Stimulated activated CD4-positive, alpha-beta T cell treated with anti-CD3 and anti-CD28 coated beads, TNF-alpha, amount 100 ng/mL, for 48 hours (primary cell): Measurements from ENCODE around the gene EML1.
A peak's percentile ranks its signal among the peaks of the same experiment; 100 is the strongest.

Experiments
- DNase-seq, 3 donors: peaks; one replicate each; pipeline ENCODE4 v3.0.0-alpha.2; 2020; ENCODE audit warnings: low read depth in 3 of 3

The EML1 gene

DNA sequence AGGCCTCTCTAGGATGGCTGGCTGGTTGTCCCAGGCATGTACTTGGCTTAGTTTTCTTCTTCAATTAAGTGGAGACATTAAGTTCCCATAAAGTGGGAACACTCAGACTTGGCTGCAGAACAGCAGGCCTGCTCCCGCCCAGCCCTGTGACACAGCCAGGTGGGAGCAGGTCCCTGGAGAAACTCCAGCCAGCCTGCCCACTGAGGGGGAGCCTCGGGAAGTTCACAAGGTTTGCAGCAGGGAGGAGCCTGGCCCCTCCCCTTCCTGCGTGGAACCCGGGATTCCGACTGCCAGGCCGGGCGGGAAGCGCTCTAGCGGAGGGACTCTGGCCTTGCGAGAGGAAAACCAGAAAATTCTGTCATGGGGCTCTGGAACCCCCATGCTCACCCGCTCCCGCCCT is 173.7 kb downstream of the EML1 start:
- no peak for DNase-seq

DNA sequence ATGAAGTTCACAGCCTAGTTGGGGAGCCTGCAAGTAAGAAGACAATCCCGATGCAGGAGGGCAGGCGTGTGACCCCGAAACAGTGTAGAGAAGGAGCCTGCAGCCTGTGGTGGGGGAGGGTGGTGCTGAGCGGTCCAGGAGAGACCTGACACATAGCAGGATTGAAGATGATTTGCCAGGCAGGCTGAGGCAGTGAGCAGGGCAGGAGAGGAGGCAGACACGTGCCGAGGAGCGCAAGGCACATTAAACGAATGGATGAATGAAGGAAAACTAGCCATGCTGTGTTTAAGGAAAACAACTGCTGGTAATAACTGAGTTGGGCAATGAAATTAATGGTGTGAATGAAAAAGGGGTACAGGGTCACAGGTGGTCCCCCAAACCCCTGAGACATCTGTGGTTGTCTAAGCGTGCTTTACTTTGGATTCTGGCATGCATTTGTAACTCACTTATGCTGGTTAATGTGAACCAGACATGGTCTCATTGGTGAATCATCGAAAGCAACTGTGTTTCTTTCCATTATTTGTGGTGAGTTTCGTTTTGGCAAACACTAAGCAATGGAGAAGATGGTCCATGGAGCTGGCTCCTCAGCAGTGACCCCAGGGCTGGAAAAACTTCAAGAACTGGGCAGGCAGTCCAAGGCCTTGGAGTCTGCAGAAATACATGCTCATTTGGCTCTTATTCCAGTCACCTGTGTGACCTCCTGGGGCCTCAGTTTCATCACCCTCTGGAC is 175.1 kb downstream of the EML1 start:
- no peak for DNase-seq

DNA sequence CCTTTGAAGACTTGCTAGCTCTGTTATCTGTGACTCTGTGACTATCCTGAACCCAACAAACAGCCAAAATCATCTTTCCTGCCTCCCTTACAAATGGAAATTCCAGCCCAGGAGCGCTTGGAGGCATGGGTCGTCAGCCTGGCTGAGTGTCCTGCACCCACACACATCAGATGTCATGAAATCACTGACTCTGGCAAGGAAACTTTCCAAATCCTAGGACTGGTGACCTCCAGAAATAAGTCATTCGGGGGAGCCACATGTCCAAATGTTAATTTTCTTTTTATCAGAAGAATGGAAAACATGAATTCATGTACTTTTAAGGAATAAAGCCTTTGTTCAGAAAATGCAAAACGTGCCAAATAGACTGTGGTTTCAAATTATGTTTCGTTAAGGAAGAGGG is 175.7 kb downstream of the EML1 start:
- no peak for DNase-seq

DNA sequence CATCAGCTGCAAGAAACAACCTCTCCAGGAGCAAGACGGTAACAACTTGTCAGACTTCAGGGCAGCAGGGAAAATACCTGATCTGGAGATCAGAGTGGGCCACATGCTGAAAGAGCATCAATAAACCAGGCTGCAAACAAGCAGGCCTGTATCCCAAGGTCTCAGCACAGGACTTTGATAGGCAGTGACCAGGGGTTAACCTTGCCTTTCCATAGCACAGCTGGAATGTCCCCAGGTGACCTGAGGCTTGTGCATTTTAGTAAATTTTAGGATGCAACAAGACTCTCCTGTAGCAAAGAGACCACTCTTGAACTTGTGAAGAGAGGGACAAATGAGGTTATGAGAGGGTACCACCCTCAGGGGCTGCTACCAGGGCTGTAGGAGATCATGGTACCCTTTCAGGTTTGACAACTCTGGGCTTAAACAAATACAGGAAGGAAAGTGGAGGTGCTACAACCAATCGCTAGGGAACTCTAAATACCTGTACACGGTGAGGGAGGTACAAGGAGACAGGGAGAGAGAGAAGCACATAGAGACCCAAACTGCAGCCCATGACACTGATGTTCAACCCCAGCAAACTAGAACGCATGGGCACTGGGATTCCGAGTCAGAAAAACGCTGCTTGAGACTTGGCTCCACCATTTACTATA is 176.6 kb downstream of the EML1 start:
- DNase-seq: no peak

DNA sequence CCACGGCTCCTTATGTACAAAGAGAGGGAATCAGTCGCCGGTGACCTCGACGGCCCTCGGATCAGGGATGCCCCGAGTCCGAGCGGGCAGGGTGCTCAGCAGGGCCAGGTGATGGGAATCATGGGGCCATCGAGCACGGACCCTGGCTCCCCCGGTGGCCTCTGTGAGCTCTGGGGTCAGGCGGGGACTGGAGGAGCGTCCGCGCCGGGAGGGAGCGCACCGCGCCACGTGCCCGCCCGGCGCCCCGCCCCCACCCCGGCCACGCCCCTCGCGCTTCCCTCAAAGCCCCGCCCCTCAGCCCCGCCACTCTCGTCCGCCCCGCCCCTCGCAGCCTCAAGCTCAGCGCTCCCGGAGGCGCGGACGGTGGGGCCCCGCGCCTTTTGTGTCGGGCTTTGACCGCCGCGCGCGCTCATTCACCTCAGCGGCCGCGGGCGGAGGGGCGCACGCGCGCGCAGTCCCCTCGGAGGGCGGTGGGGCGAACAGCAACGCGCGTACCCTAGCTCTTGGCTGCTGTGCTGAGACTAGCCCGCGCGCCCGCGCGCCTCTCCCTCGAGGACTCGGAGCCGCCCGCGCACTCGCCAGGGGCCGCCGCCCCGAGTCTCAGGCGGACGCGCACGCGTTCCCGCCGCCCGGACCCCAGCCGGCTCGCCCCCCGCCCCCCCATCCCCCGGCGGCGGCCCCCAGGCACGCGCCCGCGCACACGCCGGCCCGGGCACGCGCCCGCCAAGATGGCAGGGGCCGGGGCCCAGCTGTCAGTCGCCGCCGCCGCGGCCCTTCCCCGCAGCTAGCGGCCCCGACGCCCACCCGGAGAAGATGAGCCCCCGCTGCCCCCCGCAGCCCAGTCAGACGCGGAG is 178.1 kb downstream of the EML1 start:
- peak; percentile 66 to 88 (median 74) for DNase-seq

DNA sequence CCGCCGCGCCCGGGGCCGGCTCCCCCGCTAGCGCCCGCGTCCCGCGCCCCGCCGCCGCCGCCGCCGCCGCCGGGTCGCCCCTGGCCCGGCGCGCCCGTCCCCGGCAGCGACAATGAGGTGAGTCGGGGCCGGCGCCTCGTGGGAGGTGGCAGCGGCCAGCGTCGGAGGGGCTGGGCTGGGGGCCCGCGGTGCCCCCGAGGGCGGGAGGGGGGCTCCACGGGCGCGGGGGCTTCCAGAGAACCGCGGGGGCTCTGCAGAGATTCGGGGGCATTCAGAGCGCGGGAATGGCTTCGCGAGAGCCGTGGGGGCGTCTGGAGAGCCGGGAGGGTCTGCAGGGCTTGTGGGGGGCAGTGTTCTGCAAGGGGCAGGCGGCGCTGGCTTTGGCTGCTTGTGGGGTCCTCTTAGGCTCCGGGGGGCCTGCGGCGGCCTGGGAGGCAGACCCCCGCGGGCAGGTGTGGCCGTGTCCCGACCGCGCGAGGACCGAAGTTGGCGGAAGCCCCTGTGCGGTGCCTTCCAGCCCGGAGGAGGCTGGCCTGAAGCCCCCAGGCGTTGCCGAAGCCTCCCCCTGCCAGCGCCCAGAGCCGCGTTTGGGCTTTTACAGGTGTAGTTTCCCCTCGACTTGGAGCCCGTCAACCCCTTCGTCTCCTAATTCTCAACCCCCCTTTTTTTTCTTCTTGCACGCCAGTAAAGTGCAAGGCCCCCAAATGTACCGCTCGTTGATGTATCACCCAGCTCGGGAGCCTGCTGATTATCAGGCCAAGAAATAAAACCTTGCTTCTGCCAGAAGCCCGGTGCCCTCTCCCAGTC is 178.9 kb downstream of the EML1 start:
- DNase-seq: peak in 1 of 3 donors; percentile 21

DNA sequence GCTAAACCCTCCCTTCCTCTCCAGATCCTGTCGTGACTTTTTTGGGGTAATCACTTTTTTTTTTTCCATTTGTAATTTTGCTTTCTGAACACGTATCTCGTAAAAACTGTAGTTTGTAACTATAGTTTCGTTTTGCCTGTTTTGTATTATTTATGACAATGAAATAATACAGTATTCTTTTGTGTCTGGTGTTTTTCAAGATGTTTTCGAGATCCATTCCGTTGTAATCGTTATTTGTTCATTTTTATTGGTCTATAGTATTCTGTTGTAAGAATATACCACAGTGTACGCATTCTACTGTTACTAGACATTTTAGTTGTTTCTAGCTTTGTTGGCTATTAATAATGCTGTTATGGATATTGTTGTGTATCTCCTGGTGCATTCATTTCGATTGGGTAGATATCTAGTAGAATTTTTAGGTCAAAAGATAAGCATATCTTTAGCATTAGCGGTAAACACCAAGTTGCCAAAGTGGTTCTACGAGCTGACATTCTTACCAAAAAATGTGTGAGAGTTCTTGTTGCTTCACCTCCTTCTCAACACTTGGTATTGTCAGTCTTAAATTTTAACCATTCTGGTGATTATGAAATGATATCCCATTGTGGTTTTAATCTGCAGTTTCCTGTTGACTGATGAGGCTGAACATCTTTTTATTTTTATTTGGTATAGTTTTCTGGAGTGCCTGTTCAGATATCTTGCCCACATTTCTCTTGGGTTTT is 179.7 kb downstream of the EML1 start:
- DNase-seq: no peak

DNA sequence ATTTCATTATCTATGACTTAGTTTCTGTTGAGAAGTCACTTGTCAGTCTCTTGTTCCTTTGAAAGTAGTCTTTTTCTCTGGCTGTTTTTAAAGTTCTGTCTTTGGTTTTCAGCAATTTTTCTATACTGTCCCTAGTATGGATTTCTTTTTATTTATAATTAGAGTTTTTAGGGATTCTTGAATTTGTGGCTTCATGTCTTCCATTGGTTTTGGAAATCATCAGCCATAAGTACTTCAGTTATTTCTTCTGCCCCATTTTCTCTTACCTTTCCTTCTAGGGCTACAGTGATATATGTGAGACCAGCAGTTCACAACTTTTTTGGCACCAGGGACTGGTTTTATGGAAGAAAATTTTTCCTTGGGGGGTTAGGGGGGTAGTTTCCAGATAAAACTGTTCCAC is 182.0 kb downstream of the EML1 start:
- DNase-seq: no peak

DNA sequence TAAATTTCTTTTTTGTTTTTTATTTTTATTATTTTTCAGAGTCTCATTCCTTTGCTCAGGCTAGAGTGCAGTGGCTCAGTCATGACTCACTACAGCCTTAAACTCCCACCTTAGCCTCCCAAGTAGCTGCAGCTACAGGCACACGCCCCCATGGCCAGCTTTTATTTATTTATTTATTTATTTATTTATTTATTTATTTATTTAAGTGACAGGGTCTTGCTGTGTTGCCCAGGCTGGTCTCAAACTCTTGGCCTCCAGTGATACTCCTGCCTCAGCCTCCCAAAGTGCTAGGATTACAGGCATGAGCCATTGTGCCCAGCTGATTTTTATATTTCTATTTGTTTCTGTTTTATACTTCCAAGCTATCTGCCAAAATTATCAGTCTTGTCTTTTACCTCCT is 182.8 kb downstream of the EML1 start:
- no peak for DNase-seq

DNA sequence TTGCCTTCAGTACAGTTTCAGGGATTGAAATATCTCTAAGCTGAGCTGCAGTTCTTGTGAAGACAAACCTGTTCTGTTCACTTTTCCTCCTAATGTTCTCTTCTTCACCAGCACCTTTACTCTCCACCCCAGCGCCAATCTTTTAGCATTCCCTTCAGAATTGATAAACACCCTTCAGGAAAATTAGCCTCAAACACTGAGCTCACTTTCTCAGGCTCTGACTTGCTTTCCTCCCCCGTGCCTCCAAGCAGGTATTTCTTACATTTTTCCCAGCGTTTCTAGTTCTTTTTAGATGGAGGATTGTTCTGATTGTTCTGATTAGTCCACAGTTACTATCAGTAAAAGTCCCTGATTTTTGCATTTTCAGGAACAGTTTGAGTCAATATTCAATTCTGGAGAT is 183.5 kb downstream of the EML1 start:
- DNase-seq: no peak

DNA sequence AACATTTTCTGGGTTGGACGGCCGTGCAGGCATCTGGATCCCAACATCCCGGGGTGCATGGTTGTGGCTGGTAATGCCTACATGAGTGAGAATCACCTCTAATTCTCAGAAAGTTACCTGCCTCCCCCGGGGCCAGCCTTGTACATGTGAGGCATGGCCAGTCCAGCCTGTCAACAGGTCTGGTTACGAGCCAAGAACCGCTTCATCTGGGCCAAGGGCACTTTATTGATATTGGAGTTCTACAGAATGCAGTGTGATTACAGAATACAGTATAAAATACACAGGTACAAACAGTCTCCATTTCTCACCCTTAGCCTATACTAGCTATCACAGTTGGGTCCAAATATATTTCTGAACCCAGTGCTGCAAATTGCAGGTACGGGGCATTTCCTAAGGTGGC is 187.1 kb downstream of the EML1 start:
- no peak for DNase-seq

DNA sequence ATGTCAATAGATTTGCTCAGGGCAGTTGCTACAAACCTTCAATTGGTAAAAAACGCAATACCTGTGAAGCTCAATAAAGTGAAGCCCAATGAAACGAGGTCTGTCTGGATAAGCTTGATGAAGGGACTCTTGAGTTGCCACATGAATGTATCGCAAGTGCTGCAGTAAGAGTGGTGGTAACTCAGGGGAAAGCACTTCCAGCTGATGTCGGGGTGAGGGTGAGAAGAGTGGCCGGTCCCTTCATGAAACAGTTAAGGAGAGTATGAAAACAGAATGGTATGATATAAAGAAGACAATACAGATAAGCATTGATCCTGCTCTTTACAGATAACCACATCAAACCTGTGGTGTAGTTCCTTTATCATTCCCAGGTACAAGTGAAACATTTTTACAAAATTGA is 188.6 kb downstream of the EML1 start:
- no peak for DNase-seq

DNA sequence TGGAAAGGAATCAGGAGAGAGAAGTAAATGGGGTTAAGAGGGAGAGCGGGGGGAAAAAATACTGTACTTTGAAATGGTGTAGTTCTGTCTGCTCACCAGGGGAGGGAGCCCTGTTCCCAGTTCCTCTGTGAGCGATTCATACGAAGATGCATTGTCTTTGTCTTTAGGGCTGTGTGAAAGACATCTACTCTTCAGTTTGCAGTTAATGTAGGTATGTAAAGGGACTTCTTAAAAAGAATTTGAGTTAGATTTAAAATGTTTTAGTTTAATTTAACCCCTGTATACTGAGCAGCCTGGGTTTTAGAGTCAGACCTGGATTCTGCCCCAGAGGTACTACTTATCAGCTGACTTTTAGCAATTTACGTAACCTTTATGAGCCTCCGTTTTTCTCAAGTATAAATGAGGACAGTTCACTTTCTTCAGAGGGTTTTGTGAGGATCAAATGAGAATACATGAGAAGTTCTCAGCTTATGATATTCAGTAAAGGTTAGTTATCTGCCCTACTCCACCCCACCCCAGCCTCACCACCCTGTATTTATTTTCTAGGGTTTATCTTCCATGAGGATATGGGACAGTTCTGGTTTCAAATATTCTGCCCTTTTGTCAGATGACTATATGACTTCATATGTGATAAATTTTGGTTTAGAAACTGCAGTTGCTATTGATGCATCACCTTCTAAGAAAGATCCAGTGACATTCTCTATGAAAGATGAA is 189.5 kb downstream of the EML1 start:
- peak in 1 of 3 donors; percentile 40 for DNase-seq

DNA sequence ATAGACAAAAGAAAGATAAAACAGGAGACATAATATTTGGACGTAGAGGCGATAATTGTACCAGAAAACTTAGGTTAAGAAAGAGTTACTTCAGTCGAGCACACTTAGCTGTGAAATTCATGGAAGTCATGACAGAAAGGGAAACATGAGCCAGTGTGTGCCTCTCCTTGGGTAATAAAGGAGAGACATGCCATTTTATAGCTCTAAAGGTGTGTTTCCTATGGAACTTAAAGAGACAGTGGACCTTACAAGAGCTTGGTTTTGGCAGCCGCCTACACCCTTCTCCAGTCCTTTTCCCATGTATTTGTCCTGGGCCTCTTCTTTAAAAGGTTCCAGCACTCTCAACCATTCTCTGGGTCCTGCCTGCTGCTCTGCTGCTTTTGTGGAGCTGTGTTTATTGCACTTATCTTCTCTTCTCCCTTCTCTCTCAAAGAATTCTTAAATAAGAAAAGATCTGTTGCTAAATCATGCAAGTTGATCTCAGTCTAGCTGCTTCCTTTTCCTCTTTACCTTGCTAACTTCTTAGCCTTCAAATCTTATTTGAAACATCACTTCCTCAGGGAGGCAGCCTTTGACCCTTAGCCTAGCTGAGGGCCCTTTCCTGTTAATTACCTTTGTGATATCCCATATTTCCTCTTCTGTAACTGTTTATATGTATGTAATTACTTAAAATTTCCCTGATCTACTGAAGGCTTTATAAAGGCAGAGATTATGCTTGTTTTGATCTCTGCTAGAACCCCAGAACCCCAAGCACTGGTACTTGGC is 190.2 kb downstream of the EML1 start:
- no peak for DNase-seq

DNA sequence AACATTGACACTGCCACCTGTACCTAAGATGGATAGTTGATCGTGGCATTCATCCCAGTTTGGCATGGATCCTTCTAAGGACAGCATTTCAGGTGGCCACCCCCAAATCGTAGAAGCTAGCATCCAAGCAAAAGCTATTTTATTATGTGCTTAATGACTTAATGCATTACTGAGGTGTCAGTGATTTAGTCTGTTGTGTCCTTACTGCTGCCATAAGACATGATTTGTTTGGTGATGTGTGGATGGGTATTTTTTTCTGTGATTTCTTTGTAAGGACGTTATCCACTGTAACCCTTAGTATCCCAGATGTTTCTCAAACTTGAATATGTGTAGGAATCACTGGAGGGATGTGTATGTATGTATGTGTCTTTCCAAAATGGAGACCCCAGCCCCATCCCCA is 190.8 kb downstream of the EML1 start:
- DNase-seq: no peak

DNA sequence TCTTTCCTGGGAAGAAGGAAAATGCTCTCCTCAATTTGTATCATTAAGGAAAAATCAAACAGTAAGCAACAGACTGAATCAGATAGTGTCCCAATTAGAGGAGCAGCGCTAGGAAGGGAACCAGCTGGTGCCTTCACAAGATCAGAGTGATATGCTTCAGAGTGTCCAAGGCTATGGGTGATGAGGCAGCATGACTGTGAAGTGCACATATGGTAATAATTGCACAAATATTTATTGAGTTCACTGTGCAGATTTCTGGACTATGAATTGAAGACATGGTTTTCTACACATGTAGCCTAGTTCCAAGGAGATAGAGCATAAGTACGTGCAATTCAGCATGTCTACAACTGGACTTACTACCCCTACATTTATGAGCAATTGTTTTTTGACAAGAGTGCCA is 193.2 kb downstream of the EML1 start:
- DNase-seq: no peak

DNA sequence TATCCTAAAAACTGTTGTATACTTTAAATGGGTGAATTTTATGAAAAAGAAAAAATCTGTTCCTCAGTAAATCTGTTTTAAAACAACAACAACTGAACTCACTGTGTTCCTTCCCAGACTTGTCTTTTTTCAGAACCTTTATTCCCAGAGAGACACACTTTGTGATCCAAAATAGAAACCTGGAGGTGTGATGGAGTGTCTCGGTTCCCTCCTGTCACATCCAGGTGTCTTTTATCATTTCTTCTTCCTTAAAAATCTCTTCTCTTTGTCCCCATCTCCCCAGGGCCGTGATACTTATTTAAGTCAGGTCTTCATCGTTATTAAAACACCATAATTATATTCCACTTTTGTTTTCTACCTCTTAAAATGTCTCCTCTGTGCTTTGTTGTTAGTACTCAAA is 195.8 kb downstream of the EML1 start:
- DNase-seq: no peak

DNA sequence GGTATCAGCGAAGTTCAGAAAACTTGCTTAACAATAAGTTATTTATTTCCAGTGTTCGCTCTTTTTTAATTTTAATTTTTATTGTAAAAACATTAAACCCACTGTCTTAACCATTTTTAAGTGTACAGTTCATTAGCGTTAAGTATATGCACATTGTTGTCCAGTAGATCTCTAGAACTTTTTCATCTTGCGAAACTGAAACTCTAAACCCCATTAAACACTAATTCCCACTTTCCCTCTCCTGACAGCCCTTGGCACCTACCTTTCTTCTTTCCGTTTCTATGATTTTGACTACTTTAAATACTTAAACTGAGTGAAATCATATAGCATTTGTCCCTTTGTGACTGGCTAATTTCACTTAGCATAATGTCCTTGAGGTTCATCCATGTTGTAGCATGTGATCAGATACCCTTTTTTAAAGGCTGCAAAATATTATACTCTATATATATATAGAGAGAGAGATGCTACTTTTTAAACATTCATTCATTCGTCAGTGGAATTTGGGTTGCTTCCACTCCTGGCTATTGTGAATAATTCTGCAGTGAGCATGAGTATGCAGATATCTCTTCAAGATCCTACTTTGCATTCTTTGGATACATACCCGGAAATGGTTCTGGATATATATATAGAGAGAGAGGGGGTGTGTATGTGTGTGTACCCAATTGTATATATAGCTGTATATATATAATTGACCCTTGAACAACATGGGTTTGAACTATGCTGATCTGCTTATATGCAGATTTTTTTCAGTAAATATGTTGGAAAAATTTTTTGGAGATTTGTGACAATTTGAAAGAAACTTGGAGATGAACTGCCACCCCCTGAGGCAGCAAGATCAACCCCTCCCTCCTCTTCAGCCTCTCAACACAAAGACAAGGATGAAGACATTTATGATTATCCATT is 197.3 kb downstream of the EML1 start:
- no peak for DNase-seq

DNA sequence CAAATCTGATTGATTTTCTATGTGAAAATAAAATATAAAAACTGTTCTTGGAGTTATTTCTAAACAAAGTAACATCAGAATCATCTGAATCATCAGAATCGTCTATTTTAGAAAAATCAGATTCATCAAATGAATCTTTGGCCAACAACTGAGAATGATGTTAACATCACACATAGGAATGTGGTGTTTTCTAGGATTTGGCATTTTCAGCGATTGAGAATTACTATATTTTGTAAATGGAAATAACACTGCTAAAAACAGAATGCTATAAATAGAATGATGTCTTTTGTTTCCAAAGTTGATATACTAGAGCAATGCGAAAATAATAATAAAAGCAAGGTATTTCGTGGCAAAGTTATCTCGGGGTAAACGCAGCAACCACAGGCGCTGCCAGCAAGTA is 198.1 kb downstream of the EML1 start:
- no peak for DNase-seq
